GM23338 (cell line): Measurements from ENCODE around the gene ZNF525.
"Not testable (repeated sequence)": the region's sequence is repeated elsewhere in the genome, so short reads cannot be mapped to it uniquely, and the experiment has no call there.

Experiments used
- EZH2 ChIP-seq: fragments of 200-600 bp; sonication (generic); IDR thresholded peaks from one replicate; pipeline ENCODE4 v1.8.0; 2017; ENCODE audit warnings: antibody characterized with exemption, mild to moderate bottlenecking, low read depth; ENCODE audit not compliant: unreplicated experiment
- TF ChIP-seq, protein P1 (sequence below), 2 experiments: fragments of 200-600 bp in 1 of 2; sonication (generic) in 1 of 2; conservative IDR thresholded peaks; 2 replicates each; pipeline versions ENCODE4 v1.5.1 to v1.6.1; 2016 to 2017; ENCODE audit warnings: antibody characterized with exemption in 2 of 2, low read depth in 2 of 2, mild to moderate bottlenecking in 2 of 2, moderate library complexity in 1 of 2

- TF ChIP-seq, protein P1, sequence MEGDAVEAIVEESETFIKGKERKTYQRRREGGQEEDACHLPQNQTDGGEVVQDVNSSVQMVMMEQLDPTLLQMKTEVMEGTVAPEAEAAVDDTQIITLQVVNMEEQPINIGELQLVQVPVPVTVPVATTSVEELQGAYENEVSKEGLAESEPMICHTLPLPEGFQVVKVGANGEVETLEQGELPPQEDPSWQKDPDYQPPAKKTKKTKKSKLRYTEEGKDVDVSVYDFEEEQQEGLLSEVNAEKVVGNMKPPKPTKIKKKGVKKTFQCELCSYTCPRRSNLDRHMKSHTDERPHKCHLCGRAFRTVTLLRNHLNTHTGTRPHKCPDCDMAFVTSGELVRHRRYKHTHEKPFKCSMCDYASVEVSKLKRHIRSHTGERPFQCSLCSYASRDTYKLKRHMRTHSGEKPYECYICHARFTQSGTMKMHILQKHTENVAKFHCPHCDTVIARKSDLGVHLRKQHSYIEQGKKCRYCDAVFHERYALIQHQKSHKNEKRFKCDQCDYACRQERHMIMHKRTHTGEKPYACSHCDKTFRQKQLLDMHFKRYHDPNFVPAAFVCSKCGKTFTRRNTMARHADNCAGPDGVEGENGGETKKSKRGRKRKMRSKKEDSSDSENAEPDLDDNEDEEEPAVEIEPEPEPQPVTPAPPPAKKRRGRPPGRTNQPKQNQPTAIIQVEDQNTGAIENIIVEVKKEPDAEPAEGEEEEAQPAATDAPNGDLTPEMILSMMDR (conservative IDR thresholded peaks at IDR 0.05; ENCODE audit: low read depth in 2 of 2), result not testable (repeated sequence)
- TF ChIP-seq EZH2, result not testable (repeated sequence)
Measured at GRCh38 chr19:53360056-53360455, 5.4 kb upstream of the ZNF525 start.
